ENCODE results near the gene CGA.

CGA gene

GRCh38 chr6:87101067-87101466 is 6.2 kb upstream of the CGA start:
- H2BK12ac ChIP-seq (ENCODE audit: low read length in 2 of 2) = no peak overlapping the region
- no peak for DNase-seq
- no peak overlapping the region for H3K9ac ChIP-seq (ENCODE audit: low read length)
- no peak overlapping the region for H3K14ac ChIP-seq (ENCODE audit: low read length in 2 of 2)
- H3K18ac ChIP-seq (ENCODE audit: low read depth in 1 of 2, low read length in 2 of 2) = no peak overlapping the region
- no peaks in the 10 kb centered on the region for H3K9me3 ChIP-seq (ENCODE audit: control insufficient read depth, low read length)
- no peak overlapping the region for H2BK120ac ChIP-seq (ENCODE audit: low read depth, low read length)
- H4K91ac ChIP-seq (ENCODE audit: low read length) = no peak overlapping the region
- peaks cover 0 to 15% of the 10 kb centered on the region in 2 experiments for H3K27me3 ChIP-seq (ENCODE audit: control insufficient read depth in 1 of 2, insufficient read depth in 1 of 2, low read length in 2 of 2)
- no peak overlapping the region for H2AFZ ChIP-seq (ENCODE audit: low read depth, low read length)
- no peak overlapping the region for H2BK15ac ChIP-seq (ENCODE audit: low read depth, poor library complexity, severe bottlenecking)
- H3K4me1 ChIP-seq (ENCODE audit: control insufficient read depth, insufficient read depth, low read depth, low read length) = no peaks in the 10 kb centered on the region
- no peak overlapping the region for H4K8ac ChIP-seq (ENCODE audit: low read length)
- no peak overlapping the region for H3K23ac ChIP-seq (ENCODE audit: low read length in 2 of 2)
- H2BK5ac ChIP-seq (ENCODE audit: low read depth, low read length, poor library complexity, severe bottlenecking) = no peak overlapping the region
- no peak overlapping the region for H3K27ac ChIP-seq (ENCODE audit: low read length, poor library complexity, severe bottlenecking)
- H3K4me2 ChIP-seq (ENCODE audit: low read length, poor library complexity, severe bottlenecking) = no peak overlapping the region
- H3K4ac ChIP-seq (ENCODE audit: low read depth in 1 of 2, low read length in 2 of 2) = no peak overlapping the region
- WGBS = 94% methylated on average over 1 of the region's 2 CpGs
- H3K36me3 ChIP-seq (ENCODE audit: control insufficient read depth in 1 of 2, insufficient read depth in 2 of 2, low read depth in 1 of 2, low read length in 2 of 2) = no peaks in the 10 kb centered on the region
- H2AK5ac ChIP-seq (ENCODE audit: low read length, severe bottlenecking) = no peak overlapping the region
- no peaks in the 10 kb centered on the region for H3K79me1 ChIP-seq (replicated peaks; ENCODE audit: low read length, poor library complexity, severe bottlenecking)
- H3K4me3 ChIP-seq (ENCODE audit: insufficient read depth in 1 of 2, low read depth in 1 of 2, low read length in 2 of 2) = no peak overlapping the region

GRCh38 chr6:87100216-87100615 is 5.3 kb upstream of the CGA start:
- Histone ChIP-seq H2AFZ (ENCODE audit: low read depth, low read length) (no peak overlapping the region), H2BK15ac (ENCODE audit: low read depth, poor library complexity, severe bottlenecking) (no peak overlapping the region), H3K4ac (ENCODE audit: low read depth in 1 of 2, low read length in 2 of 2) (no peak overlapping the region), H2BK120ac (ENCODE audit: low read depth, low read length) (no peak overlapping the region), H3K18ac (ENCODE audit: low read depth in 1 of 2, low read length in 2 of 2) (no peak overlapping the region), H2BK12ac (ENCODE audit: low read length in 2 of 2) (no peak overlapping the region), H3K27me3 (ENCODE audit: control insufficient read depth in 1 of 2, insufficient read depth in 1 of 2, low read length in 2 of 2) (peaks cover 0 to 15% of the 10 kb centered on the region in 2 experiments), H3K4me3 (ENCODE audit: insufficient read depth in 1 of 2, low read depth in 1 of 2, low read length in 2 of 2) (no peak overlapping the region), H3K4me2 (ENCODE audit: low read length, poor library complexity, severe bottlenecking) (no peak overlapping the region), H3K4me1 (ENCODE audit: control insufficient read depth, insufficient read depth, low read depth, low read length) (no peaks in the 10 kb centered on the region), H2AK5ac (ENCODE audit: low read length, severe bottlenecking) (no peak overlapping the region), H3K9me3 (ENCODE audit: control insufficient read depth, low read length) (no peaks in the 10 kb centered on the region), H2BK5ac (ENCODE audit: low read depth, low read length, poor library complexity, severe bottlenecking) (no peak overlapping the region), H3K14ac (ENCODE audit: low read length in 2 of 2) (no peak overlapping the region), H3K23ac (ENCODE audit: low read length in 2 of 2) (no peak overlapping the region), H3K79me1 (replicated peaks; ENCODE audit: low read length, poor library complexity, severe bottlenecking) (no peaks in the 10 kb centered on the region), H4K8ac (ENCODE audit: low read length) (no peak overlapping the region), H3K36me3 (ENCODE audit: control insufficient read depth in 1 of 2, insufficient read depth in 2 of 2, low read depth in 1 of 2, low read length in 2 of 2) (no peaks in the 10 kb centered on the region), H3K27ac (ENCODE audit: low read length, poor library complexity, severe bottlenecking) (no peak overlapping the region), H4K91ac (ENCODE audit: low read length) (no peak overlapping the region), H3K9ac (ENCODE audit: low read length) (no peak overlapping the region)
- DNase-seq = no peak
- 83% methylated on average over 2 of the region's 3 CpGs for WGBS

GRCh38 chr6:87099472-87099871 is 4.6 kb upstream of the CGA start:
- Histone ChIP-seq H2BK120ac (ENCODE audit: low read depth, low read length) (no peak overlapping the region), H3K27me3 (ENCODE audit: control insufficient read depth in 1 of 2, insufficient read depth in 1 of 2, low read length in 2 of 2) (peaks cover 0 to 15% of the 10 kb centered on the region in 2 experiments), H4K8ac (ENCODE audit: low read length) (no peak overlapping the region), H2AFZ (ENCODE audit: low read depth, low read length) (no peak overlapping the region), H3K4me3 (ENCODE audit: insufficient read depth in 1 of 2, low read depth in 1 of 2, low read length in 2 of 2) (no peak overlapping the region), H2BK5ac (ENCODE audit: low read depth, low read length, poor library complexity, severe bottlenecking) (no peak overlapping the region), H3K36me3 (ENCODE audit: control insufficient read depth in 1 of 2, insufficient read depth in 2 of 2, low read depth in 1 of 2, low read length in 2 of 2) (no peaks in the 10 kb centered on the region), H3K18ac (ENCODE audit: low read depth in 1 of 2, low read length in 2 of 2) (no peak overlapping the region), H3K23ac (ENCODE audit: low read length in 2 of 2) (no peak overlapping the region), H3K9ac (ENCODE audit: low read length) (no peak overlapping the region), H3K4me2 (ENCODE audit: low read length, poor library complexity, severe bottlenecking) (no peak overlapping the region), H3K79me1 (replicated peaks; ENCODE audit: low read length, poor library complexity, severe bottlenecking) (no peaks in the 10 kb centered on the region), H3K9me3 (ENCODE audit: control insufficient read depth, low read length) (no peaks in the 10 kb centered on the region), H2BK12ac (ENCODE audit: low read length in 2 of 2) (no peak overlapping the region), H3K27ac (ENCODE audit: low read length, poor library complexity, severe bottlenecking) (no peak overlapping the region), H2AK5ac (ENCODE audit: low read length, severe bottlenecking) (no peak overlapping the region), H3K4ac (ENCODE audit: low read depth in 1 of 2, low read length in 2 of 2) (no peak overlapping the region), H4K91ac (ENCODE audit: low read length) (no peak overlapping the region), H3K14ac (ENCODE audit: low read length in 2 of 2) (no peak overlapping the region), H3K4me1 (ENCODE audit: control insufficient read depth, insufficient read depth, low read depth, low read length) (no peaks in the 10 kb centered on the region), H2BK15ac (ENCODE audit: low read depth, poor library complexity, severe bottlenecking) (no peak overlapping the region)
- no peak for DNase-seq

- Histone ChIP-seq H4K8ac (ENCODE audit: low read length) (no peak overlapping the region), H3K23ac (ENCODE audit: low read length in 2 of 2) (no peak overlapping the region), H2BK120ac (ENCODE audit: low read depth, low read length) (no peak overlapping the region), H3K27ac (ENCODE audit: low read length, poor library complexity, severe bottlenecking) (no peak overlapping the region), H3K4me1 (ENCODE audit: control insufficient read depth, insufficient read depth, low read depth, low read length) (no peaks in the 10 kb centered on the region), H2AK5ac (ENCODE audit: low read length, severe bottlenecking) (no peak overlapping the region), H2BK12ac (ENCODE audit: low read length in 2 of 2) (no peak overlapping the region), H3K4me2 (ENCODE audit: low read length, poor library complexity, severe bottlenecking) (no peak overlapping the region), H3K4ac (ENCODE audit: low read depth in 1 of 2, low read length in 2 of 2) (no peak overlapping the region), H2BK5ac (ENCODE audit: low read depth, low read length, poor library complexity, severe bottlenecking) (no peak overlapping the region), H3K9ac (ENCODE audit: low read length) (no peak overlapping the region), H2AFZ (ENCODE audit: low read depth, low read length) (no peak overlapping the region), H2BK15ac (ENCODE audit: low read depth, poor library complexity, severe bottlenecking) (no peak overlapping the region), H3K14ac (ENCODE audit: low read length in 2 of 2) (no peak overlapping the region), H3K36me3 (ENCODE audit: control insufficient read depth in 1 of 2, insufficient read depth in 2 of 2, low read depth in 1 of 2, low read length in 2 of 2) (no peaks in the 10 kb centered on the region), H3K18ac (ENCODE audit: low read depth in 1 of 2, low read length in 2 of 2) (no peak overlapping the region), H3K79me1 (replicated peaks; ENCODE audit: low read length, poor library complexity, severe bottlenecking) (no peaks in the 10 kb centered on the region), H3K4me3 (ENCODE audit: insufficient read depth in 1 of 2, low read depth in 1 of 2, low read length in 2 of 2) (no peak overlapping the region), H3K9me3 (ENCODE audit: control insufficient read depth, low read length) (no peaks in the 10 kb centered on the region), H4K91ac (ENCODE audit: low read length) (no peak overlapping the region), H3K27me3 (ENCODE audit: control insufficient read depth in 1 of 2, insufficient read depth in 1 of 2, low read length in 2 of 2) (peaks cover 0 to 11% of the 10 kb centered on the region in 2 experiments)
- 33% methylated on average over 1 of the region's 1 CpG for WGBS
- DNase-seq = no peak
Observed at GRCh38 chr6:87094576-87094975, 330 bp downstream of the CGA start.
